DMS 273 (cell line): ENCODE data around the gene CTSO.
A peak's percentile ranks its signal among the peaks of the same experiment; 100 is the strongest.
"Not testable (repeated sequence)": the region's sequence is repeated elsewhere in the genome, so short reads cannot be mapped to it uniquely, and the experiment has no call there.

Experiments
- DNase-seq: peaks from one replicate; lab custom pipeline; 2025; ENCODE audit not compliant: unreplicated experiment; lab: John Stamatoyannopoulos, UW

CTSO gene

GRCh38 chr4:155956461-155956860, 2.8 kb upstream of the CTSO start:
- no peak for DNase-seq

GRCh38 chr4:155954939-155955338, 1.3 kb upstream of the CTSO start:
- DNase-seq, result no peak

- no peak for DNase-seq
Measured at GRCh38 chr4:155954118-155954685, 536 bp upstream of the CTSO start.

GRCh38 chr4:155952501-155952901, 1.2 kb downstream of the CTSO start:
- no peak for DNase-seq

GRCh38 chr4:155950461-155950860, 3.2 kb downstream of the CTSO start:
- peak; percentile 9 for DNase-seq

GRCh38 chr4:155948541-155948940, 5.1 kb downstream of the CTSO start:
- DNase-seq, result no peak

GRCh38 chr4:155946486-155946885, 7.2 kb downstream of the CTSO start:
- no peak for DNase-seq

GRCh38 chr4:155944516-155944915, 9.2 kb downstream of the CTSO start:
- DNase-seq, result no peak

GRCh38 chr4:155943605-155944291, 9.9 kb downstream of the CTSO start:
- DNase-seq, result no peak

- DNase-seq, result no peak
Measured at GRCh38 chr4:155941820-155942219, 11.8 kb downstream of the CTSO start.

GRCh38 chr4:155941085-155941790, 12.4 kb downstream of the CTSO start:
- DNase-seq, result no peak

GRCh38 chr4:155935389-155935986, 18.2 kb downstream of the CTSO start:
- DNase-seq, result no peak

GRCh38 chr4:155934634-155935033, 19.0 kb downstream of the CTSO start:
- not testable (repeated sequence) for DNase-seq

GRCh38 chr4:155931634-155932033, 22.0 kb downstream of the CTSO start:
- DNase-seq, result no peak

GRCh38 chr4:155930330-155930729, 23.3 kb downstream of the CTSO start:
- DNase-seq, result no peak

GRCh38 chr4:155929833-155930232, 23.8 kb downstream of the CTSO start:
- no peak for DNase-seq

GRCh38 chr4:155924637-155925036, 29.0 kb downstream of the CTSO start:
- DNase-seq, result no peak

- DNase-seq, result no peak
Measured at GRCh38 chr4:155921597-155921996, 32.1 kb downstream of the CTSO start.

- DNase-seq, result no peak
Measured at GRCh38 chr4:155914782-155915181, 38.9 kb downstream of the CTSO start.

GRCh38 chr4:155911905-155912304, 41.8 kb downstream of the CTSO start:
- DNase-seq, result no peak

GRCh38 chr4:155909615-155910226, 43.9 kb downstream of the CTSO start:
- no peak for DNase-seq
